ENCODE results near the gene APPBP2. TPM values are rescaled to one million over a fixed set of nuclear protein-coding genes. Genes with fewer than 3 reads are reported as not detected.

APPBP2 gene
- total and polyA plus RNA-seq, 9 donors = 14.4 to 72.1 (median 53.1) TPM

DNA sequence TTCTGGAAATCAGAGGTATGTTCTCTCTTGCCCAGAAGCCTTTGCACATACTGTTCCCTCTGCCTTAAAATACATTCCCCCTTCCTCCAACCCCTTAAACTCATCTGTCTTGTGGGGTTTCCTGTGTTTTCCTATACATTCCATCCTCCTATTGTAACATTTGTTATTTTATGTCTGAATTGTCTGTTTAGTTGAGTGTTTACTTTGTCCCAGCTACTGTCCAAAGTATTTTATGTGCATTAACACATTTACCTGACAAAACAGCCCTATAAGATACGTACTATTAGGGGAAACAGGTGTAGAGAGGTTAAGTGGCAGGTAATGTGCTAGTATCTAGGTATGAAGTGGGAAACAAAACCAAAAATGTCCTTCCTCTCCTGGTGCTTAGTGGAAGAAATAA is 61.7 kb downstream of the APPBP2 start:
- Histone ChIP-seq H3K4me1 (ENCODE audit: insufficient read depth) (peaks cover 7% of the 10 kb centered on the region), H3K36me3 (no peaks in the 10 kb centered on the region)
- TF ChIP-seq, protein P1, sequence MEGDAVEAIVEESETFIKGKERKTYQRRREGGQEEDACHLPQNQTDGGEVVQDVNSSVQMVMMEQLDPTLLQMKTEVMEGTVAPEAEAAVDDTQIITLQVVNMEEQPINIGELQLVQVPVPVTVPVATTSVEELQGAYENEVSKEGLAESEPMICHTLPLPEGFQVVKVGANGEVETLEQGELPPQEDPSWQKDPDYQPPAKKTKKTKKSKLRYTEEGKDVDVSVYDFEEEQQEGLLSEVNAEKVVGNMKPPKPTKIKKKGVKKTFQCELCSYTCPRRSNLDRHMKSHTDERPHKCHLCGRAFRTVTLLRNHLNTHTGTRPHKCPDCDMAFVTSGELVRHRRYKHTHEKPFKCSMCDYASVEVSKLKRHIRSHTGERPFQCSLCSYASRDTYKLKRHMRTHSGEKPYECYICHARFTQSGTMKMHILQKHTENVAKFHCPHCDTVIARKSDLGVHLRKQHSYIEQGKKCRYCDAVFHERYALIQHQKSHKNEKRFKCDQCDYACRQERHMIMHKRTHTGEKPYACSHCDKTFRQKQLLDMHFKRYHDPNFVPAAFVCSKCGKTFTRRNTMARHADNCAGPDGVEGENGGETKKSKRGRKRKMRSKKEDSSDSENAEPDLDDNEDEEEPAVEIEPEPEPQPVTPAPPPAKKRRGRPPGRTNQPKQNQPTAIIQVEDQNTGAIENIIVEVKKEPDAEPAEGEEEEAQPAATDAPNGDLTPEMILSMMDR (IDR thresholded peaks at IDR 0.05) = no peak
- TF ChIP-seq POLR2A (IDR thresholded peaks at IDR 0.05) (no peak), EP300 (IDR thresholded peaks at IDR 0.05) (no peak)

DNA sequence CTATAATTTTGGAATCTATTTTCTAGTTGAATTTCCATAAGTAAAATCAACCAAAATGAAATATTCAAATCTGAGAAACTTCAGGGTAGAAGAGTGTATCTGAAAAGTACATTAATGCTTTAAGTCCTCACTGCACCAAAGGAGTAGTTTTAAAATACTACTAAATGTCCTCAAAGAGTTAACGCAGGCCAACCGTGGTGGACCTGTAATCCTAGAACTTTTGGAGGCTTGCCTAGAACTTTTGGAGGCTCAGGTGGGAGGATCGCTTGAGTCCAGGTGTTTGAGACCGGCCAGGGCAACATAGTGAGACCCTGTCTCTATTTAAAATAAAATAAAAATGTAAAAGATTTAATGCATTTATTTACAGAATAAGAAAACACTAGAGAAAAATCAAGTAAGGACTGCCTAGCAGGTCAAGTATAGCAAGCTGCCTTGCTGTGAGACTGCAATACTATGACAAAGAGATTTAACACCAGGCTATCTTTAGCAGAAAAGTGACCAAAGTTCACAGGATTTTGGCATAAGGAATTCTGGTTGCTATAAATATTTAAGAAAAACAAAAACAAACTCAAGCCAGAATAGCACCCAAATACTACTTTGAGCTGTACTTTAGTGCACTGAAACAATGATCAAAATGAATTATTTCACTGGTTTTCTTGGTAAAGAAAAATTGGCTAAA is 62.7 kb downstream of the APPBP2 start:
- Histone ChIP-seq H3K27ac (no peak overlapping the region), H3K4me3 (no peak overlapping the region), H3K36me3 (no peaks in the 10 kb centered on the region), H3K4me1 (ENCODE audit: insufficient read depth) (peaks cover 5% of the 10 kb centered on the region), H3K9me3 (no peaks in the 10 kb centered on the region), H3K27me3 (no peaks in the 10 kb centered on the region)
- TF ChIP-seq, protein P1 (IDR thresholded peaks at IDR 0.05) = no peak
- TF ChIP-seq POLR2A (IDR thresholded peaks at IDR 0.05) = no peak
- TF ChIP-seq EP300 (IDR thresholded peaks at IDR 0.05) = no peak
- DNase-seq = no peak
- intact Hi-C loops (cut with DNase I) = loop anchor here in 1 of 4 donors (10.0 kb wide), 1 partner anchor 62 kb away; the partner anchor contains the start of gene APPBP2
- 30 to 42% (median 38%) methylated on average over 4 of the region's 4 CpGs for WGBS, 3 donors

More for the DNA sequence above, 61.7 kb downstream of the APPBP2 start:
- intact Hi-C loops (cut with DNase I) = loop anchor here in 1 of 4 donors (10.0 kb wide), 1 partner anchor 60 kb away; the partner anchor contains the start of gene APPBP2
- no peak for DNase-seq
- Histone ChIP-seq H3K9me3 (no peaks in the 10 kb centered on the region), H3K4me3 (no peak overlapping the region), H3K27ac (no peak overlapping the region), H3K27me3 (no peaks in the 10 kb centered on the region)
- 95 to 98% (median 97%) methylated on average over 1 of the region's 1 CpG for WGBS, 3 donors

DNA sequence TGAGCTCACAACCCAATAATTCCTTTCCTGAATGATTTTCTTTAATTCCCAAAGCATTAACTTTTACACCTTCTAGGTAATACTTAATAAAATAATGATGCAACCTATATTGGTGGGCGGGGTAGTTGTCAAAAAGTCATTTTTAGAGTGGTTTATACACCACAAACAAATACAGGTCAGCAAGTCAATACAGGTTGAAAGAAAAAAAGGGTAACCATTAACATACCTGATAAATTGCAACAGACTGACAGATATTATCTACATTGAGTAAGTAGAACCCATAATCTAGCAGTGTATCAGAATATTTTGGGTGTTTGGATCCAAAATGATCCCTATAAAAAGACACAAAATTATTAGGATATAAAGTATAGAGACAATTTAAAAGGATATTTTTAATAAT is 64.5 kb downstream of the APPBP2 start:
- DNase-seq = no peak
- no peak overlapping the region for H3K27ac ChIP-seq
- no peaks in the 10 kb centered on the region for H3K27me3 ChIP-seq
- intact Hi-C loops (cut with DNase I) = loop anchor here in 1 of 4 donors (10.0 kb wide), 1 partner anchor 63 kb away; the partner anchor contains the start of gene APPBP2
- 97% methylated on average over 1 of the region's 1 CpG for WGBS, 3 donors
- TF ChIP-seq, protein P1 (IDR thresholded peaks at IDR 0.05) = no peak
- TF ChIP-seq POLR2A (IDR thresholded peaks at IDR 0.05) (no peak), EP300 (IDR thresholded peaks at IDR 0.05) (no peak)
- no peak overlapping the region for H3K4me3 ChIP-seq
- peaks cover 5% of the 10 kb centered on the region for H3K4me1 ChIP-seq (ENCODE audit: insufficient read depth)
- H3K36me3 ChIP-seq = no peaks in the 10 kb centered on the region
- H3K9me3 ChIP-seq = no peaks in the 10 kb centered on the region

DNA sequence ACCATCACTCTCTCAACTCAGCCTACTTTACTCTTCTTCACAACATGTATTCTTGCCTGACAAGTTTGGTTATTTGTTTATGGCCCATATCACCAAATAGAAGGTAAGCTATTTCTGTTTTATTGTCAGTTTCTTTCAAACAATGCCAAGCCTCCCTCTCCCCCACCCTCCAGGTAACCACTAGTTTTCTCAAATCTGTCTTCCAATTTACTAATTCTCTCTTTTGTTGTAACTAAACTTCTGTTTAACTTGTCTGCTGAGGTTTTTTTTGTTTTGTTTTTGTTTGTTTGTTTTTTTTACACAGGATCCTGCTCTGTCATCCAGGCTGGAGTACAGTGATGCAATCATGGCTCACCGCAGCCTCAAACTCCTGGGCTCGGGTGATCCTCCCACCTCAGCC is 68.9 kb downstream of the APPBP2 start:
- no peak for TF ChIP-seq EP300 (IDR thresholded peaks at IDR 0.05)
- TF ChIP-seq, protein P1 (IDR thresholded peaks at IDR 0.05) = no peak
- no peak for TF ChIP-seq POLR2A (IDR thresholded peaks at IDR 0.05)

More for the DNA sequence above, 68.9 kb downstream of the APPBP2 start:
- no peaks in the 10 kb centered on the region for H3K9me3 ChIP-seq
- no peaks in the 10 kb centered on the region for H3K27me3 ChIP-seq
- 95 to 100% (median 100%) methylated on average over 2 of the region's 2 CpGs for WGBS, 3 donors
- no peak overlapping the region for H3K27ac ChIP-seq
- no peak for DNase-seq
- no peaks in the 10 kb centered on the region for H3K36me3 ChIP-seq
- no peak overlapping the region for H3K4me3 ChIP-seq
- intact Hi-C loops (cut with DNase I) = no loop called here
- H3K4me1 ChIP-seq (ENCODE audit: insufficient read depth) = peaks cover 1% of the 10 kb centered on the region
